Urinary bladder (tissue), 4 donors: ENCODE data around the gene CCDC197. TPM values are rescaled to one million over a fixed set of nuclear protein-coding genes. Genes with fewer than 3 reads are reported as not detected.
A peak's percentile ranks its signal among the peaks of the same experiment; 100 is the strongest.

ENCODE experiments used
- DNase-seq: peaks from one replicate; pipeline ENCODE4 v3.0.0-alpha.2; 2015; ENCODE audit errors: extremely low spot score
- H3K27ac ChIP-seq: one replicate; pipeline ENCODE4 v1.5.1; 2013; ENCODE audit warnings: low read depth, mild to moderate bottlenecking, moderate library complexity
- H3K36me3 ChIP-seq: one replicate; pipeline ENCODE4 v1.6.1; 2013; ENCODE audit warnings: mild to moderate bottlenecking, moderate library complexity; ENCODE audit not compliant: insufficient read depth
- H3K4me1 ChIP-seq: one replicate; pipeline ENCODE4 v1.6.1; 2013; ENCODE audit warnings: mild to moderate bottlenecking, moderate library complexity; ENCODE audit not compliant: insufficient read depth
- H3K4me3 ChIP-seq: one replicate; pipeline ENCODE4 v1.5.1; 2013; ENCODE audit warnings: low read depth, low read length
- WGBS: extraction: QIAGEN DNeasy Blood & Tissue Kit; methylation state at CpG from one replicate; pipeline ENCODE4 v1.1.7; 2013; 5-methylcytosine and 5-hydroxymethylcytosine counted together
- polyA plus RNA-seq: library from polyadenylated mRNA; stranded (reverse); fragments of 200-250 nt; gene quantifications from one replicate; pipeline ENCODE4 v1.2.3, GENCODE V29; 2013
- total RNA-seq: library from RNA; depleted of rRNA; stranded (reverse); fragments of >200 nt; gene quantifications from one replicate; pipeline ENCODE4 v1.2.3, GENCODE V29; 2014
- donor health status: healthy with polysubstance abuse.
- donor health status: healthy.

Gene CCDC197
- total and polyA plus RNA-seq, 2 donors = not detected

DNA sequence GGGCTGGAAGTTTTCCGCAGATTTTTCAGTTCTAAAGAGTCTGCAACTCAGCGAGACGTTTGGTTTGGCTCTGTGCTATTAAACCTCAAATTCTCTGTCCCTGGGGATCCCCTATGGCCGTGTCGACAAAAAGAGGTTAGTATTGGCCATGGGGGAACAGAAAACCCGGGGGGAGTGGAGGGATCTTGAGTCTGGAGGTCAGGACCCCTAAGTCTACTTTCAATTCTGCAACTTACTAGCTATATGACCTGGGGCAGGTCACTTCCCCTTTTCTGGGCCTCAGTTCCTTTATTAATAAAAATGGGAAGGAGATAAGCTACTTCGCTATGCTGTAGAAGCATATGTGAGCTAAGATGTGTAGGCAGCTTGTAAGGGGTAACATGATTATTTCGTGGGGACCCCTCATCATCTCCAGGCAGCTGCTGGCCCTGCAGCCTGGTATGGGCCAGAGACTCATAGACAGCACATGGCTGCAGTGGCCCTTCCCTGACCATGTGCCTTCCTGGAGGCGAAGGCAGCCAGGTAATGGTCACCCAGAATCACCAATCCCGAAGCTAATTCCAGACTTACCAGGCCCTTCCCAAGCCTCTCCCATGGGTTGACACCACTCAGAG is 29.4 kb upstream of the CCDC197 start:
- no peak for DNase-seq
- Histone ChIP-seq H3K27ac (no peak overlapping the region), H3K36me3 (no peaks in the 10 kb centered on the region), H3K4me1 (no peaks in the 10 kb centered on the region), H3K4me3 (no peak overlapping the region)
- WGBS = 66% methylated on average over 10 of the region's 10 CpGs

DNA sequence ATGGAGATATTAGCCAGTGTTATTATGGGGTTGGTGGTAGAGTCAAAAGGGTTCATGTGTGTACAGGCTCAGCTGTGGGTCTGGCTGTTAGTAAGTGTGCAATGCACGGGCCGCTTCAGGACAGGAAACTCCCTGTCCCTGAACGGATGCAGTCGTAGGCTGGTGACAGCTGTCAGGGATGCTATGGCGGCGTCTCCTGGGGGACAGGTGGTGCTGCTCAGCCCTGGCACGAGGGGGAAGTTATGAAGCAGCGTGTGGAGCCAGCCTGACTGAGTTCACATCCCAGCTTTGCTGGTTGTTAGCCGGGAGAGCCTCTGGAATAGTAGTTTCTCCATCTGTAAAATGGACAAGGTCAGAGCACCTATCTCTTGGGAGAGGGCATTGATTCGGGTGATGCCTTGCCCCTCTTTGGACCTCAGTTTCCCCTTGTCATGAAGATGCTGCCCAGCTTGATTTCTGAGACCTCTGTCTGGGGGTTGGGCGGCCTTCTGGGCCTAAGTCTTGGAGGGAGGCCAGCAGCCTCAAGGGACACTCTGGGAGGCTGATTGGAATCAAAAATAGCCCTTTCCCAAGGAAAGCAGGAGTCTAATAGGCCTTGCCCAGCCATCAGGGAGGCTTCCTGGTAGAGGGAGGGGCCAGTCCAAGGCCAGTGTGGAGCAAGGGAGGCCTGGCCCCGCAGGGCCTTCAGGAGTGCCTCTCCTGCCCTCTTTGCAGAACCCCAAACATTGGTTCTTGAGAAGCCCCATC is 27.8 kb upstream of the CCDC197 start:
- no peak for DNase-seq
- Histone ChIP-seq H3K4me3 (no peak overlapping the region), H3K27ac (no peak overlapping the region), H3K36me3 (no peaks in the 10 kb centered on the region), H3K4me1 (no peaks in the 10 kb centered on the region)
- 70% methylated on average over 12 of the region's 12 CpGs for WGBS

DNA sequence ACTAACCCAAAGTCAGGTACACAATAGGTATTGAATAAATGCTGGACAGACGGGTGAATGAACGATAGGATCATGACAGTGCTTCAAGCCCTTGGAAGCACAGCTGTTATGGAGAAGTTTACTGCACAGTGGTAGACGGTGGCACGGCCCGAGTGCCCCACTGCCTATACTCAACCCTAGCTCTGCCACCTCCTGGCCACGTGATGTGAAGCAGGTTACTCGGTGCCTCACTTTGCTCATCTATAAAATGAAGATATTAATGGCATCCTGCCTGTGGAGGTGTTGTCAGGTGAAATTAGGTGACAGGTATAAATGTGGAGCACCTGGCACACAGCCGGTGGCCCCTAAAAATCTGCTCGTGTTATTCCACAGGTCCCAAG is 26.5 kb upstream of the CCDC197 start:
- 52% methylated on average over 9 of the region's 9 CpGs for WGBS
- no peaks in the 10 kb centered on the region for H3K4me1 ChIP-seq
- H3K4me3 ChIP-seq = peak overlapping the region; percentile 4
- no peaks in the 10 kb centered on the region for H3K36me3 ChIP-seq
- no peak for DNase-seq
- no peak overlapping the region for H3K27ac ChIP-seq

DNA sequence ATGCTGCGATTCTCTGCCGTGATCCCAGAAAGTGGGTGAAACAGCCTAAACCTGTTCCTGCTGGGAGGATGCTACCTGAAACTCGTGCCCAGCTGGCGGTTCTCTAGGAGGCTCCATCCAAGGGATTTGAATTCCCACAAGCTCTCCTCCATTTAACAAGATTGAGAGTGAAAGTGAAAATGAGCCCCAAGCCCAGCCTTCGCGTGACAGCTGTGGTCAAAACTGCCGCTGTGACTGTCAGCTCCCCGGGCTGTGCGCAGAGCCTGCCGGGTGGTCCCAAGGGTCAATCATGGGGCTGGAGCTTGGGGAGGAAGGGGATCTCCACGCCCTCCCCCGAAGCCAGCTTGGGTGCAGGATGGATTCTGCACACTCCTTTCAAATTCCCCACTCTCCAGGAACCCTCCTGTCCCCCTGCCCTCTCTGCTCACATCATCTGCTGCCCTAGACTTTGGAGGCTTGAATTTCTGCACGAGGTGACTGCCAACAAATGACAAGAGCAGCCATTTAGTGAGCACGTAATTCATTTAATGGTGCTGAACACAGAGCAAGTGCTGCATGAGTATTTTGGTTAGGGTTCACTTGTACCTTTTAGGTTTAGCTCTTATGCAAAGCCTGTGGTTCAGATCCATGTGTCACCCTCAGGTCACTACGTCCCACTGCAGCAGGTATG is 26.0 kb upstream of the CCDC197 start:
- DNase-seq = no peak
- H3K4me1 ChIP-seq = no peaks in the 10 kb centered on the region
- WGBS = 44% methylated on average over 15 of the region's 15 CpGs
- no peaks in the 10 kb centered on the region for H3K36me3 ChIP-seq
- peak overlapping the region; percentile 4 for H3K4me3 ChIP-seq
- H3K27ac ChIP-seq = no peak overlapping the region

DNA sequence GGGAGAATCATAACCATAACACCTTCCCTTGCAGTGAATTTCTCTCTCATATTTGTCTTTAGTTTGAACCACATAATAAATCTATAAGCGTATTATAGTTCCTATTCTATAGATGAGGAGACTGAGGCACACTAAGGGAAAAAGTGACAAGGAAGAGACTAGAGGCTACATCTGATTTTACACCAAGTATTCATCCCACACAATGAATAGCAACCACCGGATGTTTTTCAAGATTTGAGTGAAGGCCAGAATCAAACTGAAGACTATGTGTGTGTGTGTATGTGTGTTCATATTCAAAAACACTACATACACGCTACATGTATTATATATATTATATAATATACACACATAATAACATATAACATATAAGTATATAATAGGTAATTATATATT is 25.5 kb upstream of the CCDC197 start:
- Histone ChIP-seq H3K27ac (no peak overlapping the region), H3K4me1 (no peaks in the 10 kb centered on the region), H3K36me3 (no peaks in the 10 kb centered on the region), H3K4me3 (no peak overlapping the region)
- WGBS = 67% methylated on average over 3 of the region's 3 CpGs
- no peak for DNase-seq

DNA sequence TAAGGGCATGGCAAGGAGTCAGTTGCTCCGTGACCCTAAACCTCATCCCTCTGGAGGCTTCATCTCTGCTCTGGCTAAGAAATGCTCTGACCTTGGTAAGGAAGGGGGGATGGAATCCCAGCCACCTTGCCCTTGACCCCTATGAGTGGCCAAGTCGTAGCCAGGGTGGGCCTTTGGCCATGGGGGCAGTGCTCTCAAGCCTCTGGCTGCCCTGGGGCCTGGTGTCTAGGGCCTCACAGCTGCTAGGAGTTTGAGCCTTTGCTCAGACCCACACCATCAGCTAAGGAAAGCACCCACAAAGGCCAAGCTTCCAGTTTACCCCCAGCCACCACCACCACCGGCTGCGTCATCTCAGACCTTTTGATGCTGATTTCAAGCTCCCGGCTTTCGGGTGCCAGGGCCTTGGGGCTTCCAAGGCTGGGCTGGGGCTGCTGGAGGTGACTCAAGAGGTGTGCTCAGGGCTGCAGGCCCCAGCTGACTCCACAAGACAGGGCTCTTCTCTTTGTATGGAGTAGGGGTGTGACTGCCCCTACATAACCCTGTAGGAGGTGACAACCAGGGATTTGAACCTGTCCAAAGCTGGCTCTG is 24.4 kb upstream of the CCDC197 start:
- no peak for DNase-seq
- WGBS = 58% methylated on average over 6 of the region's 6 CpGs
- no peak overlapping the region for H3K4me3 ChIP-seq
- no peaks in the 10 kb centered on the region for H3K4me1 ChIP-seq
- no peaks in the 10 kb centered on the region for H3K36me3 ChIP-seq
- no peak overlapping the region for H3K27ac ChIP-seq

DNA sequence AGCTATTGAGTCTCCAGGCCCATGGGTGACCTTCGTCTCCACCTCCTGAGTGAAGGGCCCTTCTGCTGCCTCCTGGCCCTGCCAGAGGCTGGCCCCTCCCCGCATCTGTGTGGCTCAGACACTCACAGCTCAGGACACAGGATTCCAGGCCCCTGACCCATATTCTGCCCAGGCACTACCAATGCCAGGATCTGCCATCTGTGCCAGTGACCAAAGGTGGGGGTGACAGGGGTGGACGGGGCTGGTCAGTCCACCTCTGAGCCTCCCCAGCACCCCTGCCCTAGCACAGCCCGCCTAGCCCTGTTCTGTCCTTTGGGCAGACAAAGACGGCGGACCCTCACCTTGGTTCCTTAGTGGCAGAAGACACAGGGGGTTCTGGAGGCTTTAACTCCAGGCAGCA is 23.5 kb upstream of the CCDC197 start:
- Histone ChIP-seq H3K4me1 (no peaks in the 10 kb centered on the region), H3K27ac (no peak overlapping the region), H3K36me3 (no peaks in the 10 kb centered on the region), H3K4me3 (no peak overlapping the region)
- DNase-seq = no peak
- 55% methylated on average over 6 of the region's 6 CpGs for WGBS

DNA sequence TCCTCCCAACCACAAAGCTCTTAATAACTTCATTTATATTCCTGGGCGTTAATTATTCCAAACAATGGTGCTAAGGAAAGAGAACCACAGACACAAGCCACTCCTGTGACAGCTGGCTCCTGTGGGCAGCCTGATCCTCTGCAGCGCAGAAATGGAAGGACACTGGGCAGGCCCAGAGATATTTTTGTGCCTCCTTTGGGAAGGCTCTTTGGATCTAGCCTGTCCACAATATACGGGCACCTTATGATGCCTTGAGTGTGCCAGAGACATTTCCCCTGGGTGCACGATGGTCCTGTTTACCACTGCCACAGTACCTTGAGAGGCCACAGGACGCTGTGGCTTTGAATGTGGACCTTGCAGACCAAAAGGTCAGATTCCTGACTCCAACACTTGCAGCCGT is 22.8 kb upstream of the CCDC197 start:
- DNase-seq = no peak
- H3K27ac ChIP-seq = no peak overlapping the region
- H3K36me3 ChIP-seq = no peaks in the 10 kb centered on the region
- WGBS = 55% methylated on average over 6 of the region's 6 CpGs
- H3K4me1 ChIP-seq = no peaks in the 10 kb centered on the region
- H3K4me3 ChIP-seq = no peak overlapping the region

DNA sequence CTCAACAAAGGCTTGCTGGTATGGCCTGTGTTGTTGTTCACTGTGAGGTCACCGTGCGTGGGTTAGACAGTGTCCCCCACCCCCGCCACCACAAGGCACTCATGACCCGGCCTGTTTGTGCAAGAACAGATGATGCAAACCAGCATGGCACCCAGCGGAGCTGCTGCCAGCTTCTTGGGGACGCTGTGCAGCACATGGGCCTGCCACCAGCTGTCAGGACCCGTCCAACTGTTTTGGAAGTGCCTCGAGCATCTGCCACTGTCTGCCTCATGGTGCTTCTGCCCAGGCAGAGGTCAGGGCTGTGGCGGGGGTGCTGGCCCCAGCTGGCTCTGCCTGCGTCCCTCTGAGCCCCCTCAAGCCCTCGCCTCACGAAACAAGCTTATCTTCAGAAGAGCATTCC is 22.3 kb upstream of the CCDC197 start:
- Histone ChIP-seq H3K36me3 (no peaks in the 10 kb centered on the region), H3K4me1 (no peaks in the 10 kb centered on the region)
- DNase-seq = no peak

DNA sequence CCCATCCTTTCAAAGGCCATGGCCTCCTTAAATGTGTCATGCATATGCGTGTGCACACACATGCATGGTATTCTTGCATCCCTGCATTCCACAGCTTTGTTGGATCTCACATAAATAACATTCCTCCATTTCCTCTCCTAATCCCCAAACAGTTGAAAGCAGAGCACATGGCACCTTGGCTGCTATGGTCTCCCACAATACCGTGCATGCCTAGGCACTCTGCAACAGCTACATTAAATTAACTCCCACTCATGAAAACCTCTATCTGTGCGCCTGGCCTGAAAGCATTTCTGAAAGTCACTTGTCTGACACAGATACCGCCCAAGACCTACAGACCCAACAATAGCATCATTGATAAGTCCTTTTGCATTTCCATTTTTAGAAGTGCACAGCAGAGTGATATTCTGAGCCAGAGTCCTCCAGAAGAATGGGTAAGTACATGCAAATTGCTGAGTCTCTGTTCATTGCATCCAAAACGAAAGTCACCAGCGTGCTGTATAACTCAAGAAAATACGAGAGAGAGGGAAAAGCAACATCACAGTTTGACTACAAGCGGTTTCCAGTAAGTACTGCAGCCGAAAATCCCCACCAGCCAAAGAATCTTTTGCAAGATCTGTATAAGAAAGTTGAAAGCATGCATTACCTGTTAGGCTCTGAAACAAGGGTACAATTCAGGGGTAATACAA is 21.2 kb upstream of the CCDC197 start:
- 27% methylated on average over 9 of the region's 9 CpGs for WGBS
- Histone ChIP-seq H3K36me3 (no peaks in the 10 kb centered on the region), H3K4me1 (no peaks in the 10 kb centered on the region), H3K27ac (peak overlapping the region; percentile 42), H3K4me3 (peak overlapping the region; percentile 32)
- no peak for DNase-seq

More for the DNA sequence above, 22.3 kb upstream of the CCDC197 start:
- H3K4me3 ChIP-seq = no peak overlapping the region
- WGBS = 64% methylated on average over 12 of the region's 12 CpGs
- no peak overlapping the region for H3K27ac ChIP-seq

DNA sequence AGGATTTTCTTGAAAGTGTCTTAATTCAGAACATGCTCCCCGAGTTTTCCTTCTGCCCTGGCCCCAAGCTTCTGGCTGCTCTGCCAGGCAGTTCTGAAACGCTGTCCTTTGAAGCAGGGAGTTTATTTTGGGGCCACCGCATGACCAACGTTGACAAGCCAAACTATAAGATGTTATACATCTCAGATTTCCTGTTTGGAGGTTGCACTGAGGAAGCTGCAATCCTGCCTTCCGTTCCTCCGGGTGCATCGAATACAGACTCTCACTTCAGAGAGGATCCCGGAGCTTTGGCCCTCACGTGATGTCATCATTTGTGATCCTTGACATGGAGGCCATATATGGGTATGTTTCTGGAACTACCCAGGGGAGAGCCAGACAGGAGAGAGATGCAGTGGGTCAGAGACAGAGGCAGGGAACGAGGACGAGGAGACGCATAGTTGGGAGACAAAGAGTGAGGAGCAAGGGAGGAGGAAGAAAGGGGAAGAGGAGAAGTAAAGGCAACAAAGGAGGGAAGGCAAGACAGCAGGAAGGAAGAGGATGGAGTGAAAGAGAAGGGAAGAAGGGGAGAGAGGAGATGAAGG is 20.5 kb upstream of the CCDC197 start, which contains the start of gene ASB2:
ASB2 (minus strand) TSS at position 94 of the 581 bp plus-strand sequence. CDS start 12,031 bp downstream, outside the sequence.
- 10% methylated on average over 12 of the region's 12 CpGs for WGBS
- Histone ChIP-seq H3K4me3 (peak within 1 kb of the TSS; percentile 32), H3K27ac (peak within 1 kb of the TSS; percentile 57), H3K4me1 (no peaks in the 10 kb centered on the region), H3K36me3 (no peaks in the 10 kb centered on the region)
- DNase-seq = no peak

DNA sequence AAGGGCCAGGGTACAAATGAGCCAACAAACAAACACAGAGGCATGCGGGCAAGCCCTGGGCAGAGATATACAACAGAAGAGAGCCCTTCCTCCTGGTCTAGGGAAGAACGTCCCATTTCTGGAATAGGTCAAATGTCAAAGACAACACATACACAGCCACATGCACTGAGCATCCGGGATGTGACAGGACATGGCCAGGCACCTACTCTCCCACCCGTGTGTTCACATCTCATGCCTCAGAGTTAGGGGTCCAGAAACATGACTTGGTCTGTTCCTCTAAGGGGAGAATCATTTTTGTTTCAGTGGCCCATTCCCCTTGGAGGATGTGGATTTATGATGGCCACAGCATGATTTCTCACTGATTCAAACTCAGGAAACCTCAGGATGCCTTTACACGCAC is 19.9 kb upstream of the CCDC197 start:
- H3K4me3 ChIP-seq = no peak overlapping the region
- no peak for DNase-seq
- H3K27ac ChIP-seq = peak overlapping the region; percentile 57
- H3K36me3 ChIP-seq = no peaks in the 10 kb centered on the region
- no peaks in the 10 kb centered on the region for H3K4me1 ChIP-seq
- 64% methylated on average over 5 of the region's 5 CpGs for WGBS
